Measurements from ENCODE around the gene GPC6.

Gene GPC6

GRCh38 chr13:93231867-93232266 lies 5.3 kb downstream of the GPC6 start:
- DNase-seq = no peak

GRCh38 chr13:93233997-93234416 lies 7.4 kb downstream of the GPC6 start:
- DNase-seq = no peak

GRCh38 chr13:93234459-93234858 lies 7.9 kb downstream of the GPC6 start:
- DNase-seq = no peak

GRCh38 chr13:93235258-93236015 lies 8.8 kb downstream of the GPC6 start:
- DNase-seq = no peak

GRCh38 chr13:93238711-93239110 lies 12.1 kb downstream of the GPC6 start:
- no peak for DNase-seq

- no peak for DNase-seq
Observed at GRCh38 chr13:93243375-93244063, 16.9 kb downstream of the GPC6 start.

- no peak for DNase-seq
Observed at GRCh38 chr13:93244141-93244917, 17.7 kb downstream of the GPC6 start.

GRCh38 chr13:93244918-93245280 lies 18.3 kb downstream of the GPC6 start:
- no peak for DNase-seq

GRCh38 chr13:93246069-93246468 lies 19.5 kb downstream of the GPC6 start:
- no peak for DNase-seq

GRCh38 chr13:93248627-93249047 lies 22.0 kb downstream of the GPC6 start:
- no peak for DNase-seq

- peak; percentile 13 for DNase-seq
Observed at GRCh38 chr13:93249364-93250306, 23.0 kb downstream of the GPC6 start.

GRCh38 chr13:93254775-93255174 lies 28.2 kb downstream of the GPC6 start:
- DNase-seq = no peak

- no peak for DNase-seq
Observed at GRCh38 chr13:93256998-93257397, 30.4 kb downstream of the GPC6 start.

GRCh38 chr13:93259527-93260080 lies 33.0 kb downstream of the GPC6 start:
- DNase-seq = no peak

- no peak for DNase-seq
Observed at GRCh38 chr13:93260591-93260990, 34.0 kb downstream of the GPC6 start.

GRCh38 chr13:93262729-93263345 lies 36.2 kb downstream of the GPC6 start:
- no peak for DNase-seq

- no peak for DNase-seq
Observed at GRCh38 chr13:93264876-93265275, 38.3 kb downstream of the GPC6 start.

GRCh38 chr13:93265800-93266199 lies 39.2 kb downstream of the GPC6 start:
- no peak for DNase-seq

- no peak for DNase-seq
Observed at GRCh38 chr13:93266681-93267080, 40.1 kb downstream of the GPC6 start.

- DNase-seq = no peak
Observed at GRCh38 chr13:93268327-93269028, 41.9 kb downstream of the GPC6 start.

Measured in MV-4-11 (cell line).